GM19452 (cell line): Measurements from ENCODE around the gene CCDC66.
A peak's percentile ranks its signal among the peaks of the same experiment; 100 is the strongest.
"Not testable (repeated sequence)": the region's sequence is repeated elsewhere in the genome, so short reads cannot be mapped to it uniquely, and the experiment has no call there.

Experiments
- ATAC-seq: cut with Tn5 transposase; IDR thresholded peaks from one replicate; pipeline ENCODE4 v1.9.1; 2021; ENCODE audit not compliant: unreplicated experiment

Gene CCDC66

GRCh38 chr3:56556908-56557830 is at the start of gene CCDC66:
Gene CCDC66 (plus strand): TSS chr3:56557175. CDS start chr3:56557243, 68 bp downstream.
- peak; percentile 100 for ATAC-seq

GRCh38 chr3:56519641-56520040 is 37.3 kb upstream of the CCDC66 start:
- ATAC-seq: no peak

- ATAC-seq: no peak
Observed at GRCh38 chr3:56522374-56522773, 34.6 kb upstream of the CCDC66 start.

GRCh38 chr3:56525291-56525690 is 31.7 kb upstream of the CCDC66 start:
- no peak for ATAC-seq

GRCh38 chr3:56536735-56537134 is 20.2 kb upstream of the CCDC66 start:
- no peak for ATAC-seq

GRCh38 chr3:56547486-56547885 is 9.5 kb upstream of the CCDC66 start:
- no peak for ATAC-seq

- ATAC-seq: no peak
Observed at GRCh38 chr3:56557831-56558170, 826 bp downstream of the CCDC66 start.

- no peak for ATAC-seq
Observed at GRCh38 chr3:56573501-56573900, 16.5 kb downstream of the CCDC66 start.

- not testable (repeated sequence) for ATAC-seq
Observed at GRCh38 chr3:56581941-56582340, 25.0 kb downstream of the CCDC66 start.

GRCh38 chr3:56584275-56584674 is 27.3 kb downstream of the CCDC66 start:
- not testable (repeated sequence) for ATAC-seq

GRCh38 chr3:56590814-56591213 is 33.8 kb downstream of the CCDC66 start:
- no peak for ATAC-seq

GRCh38 chr3:56591262-56591661 is 34.3 kb downstream of the CCDC66 start:
- no peak for ATAC-seq

- ATAC-seq: no peak
Observed at GRCh38 chr3:56593455-56594158, 36.6 kb downstream of the CCDC66 start.

- no peak for ATAC-seq
Observed at GRCh38 chr3:56595975-56596840, 39.2 kb downstream of the CCDC66 start.

- ATAC-seq: not testable (repeated sequence)
Observed at GRCh38 chr3:56608479-56608878, 51.5 kb downstream of the CCDC66 start.

- no peak for ATAC-seq
Observed at GRCh38 chr3:56610669-56611335, 53.8 kb downstream of the CCDC66 start.

- ATAC-seq: no peak
Observed at GRCh38 chr3:56611364-56611763, 54.4 kb downstream of the CCDC66 start.

GRCh38 chr3:56612146-56612545 is 55.2 kb downstream of the CCDC66 start:
- ATAC-seq: no peak

- no peak for ATAC-seq
Observed at GRCh38 chr3:56613016-56613415, 56.0 kb downstream of the CCDC66 start.

GRCh38 chr3:56616478-56617006 is 59.6 kb downstream of the CCDC66 start:
- ATAC-seq: no peak
